DND-41 (cell line): ENCODE results near the gene NUBPL.

Source experiments
- CTCF ChIP-seq: IDR thresholded peaks from 2 replicates; pipeline ENCODE4 v1.5.1; 2012; ENCODE audit warnings: borderline replicate concordance, low read length, moderate library complexity, mild to moderate bottlenecking; ENCODE audit not compliant: poor library complexity, severe bottlenecking; ENCODE audit errors: extremely low read depth
- EZH2 ChIP-seq: IDR thresholded peaks from 3 replicates; pipeline ENCODE4 v1.6.1; 2012; ENCODE audit warnings: borderline replicate concordance, low read depth, mild to moderate bottlenecking, moderate library complexity, low read length, inconsistent platforms; ENCODE audit not compliant: severe bottlenecking

- TF ChIP-seq CTCF (no peak), EZH2 (no peak)
Measured at GRCh38 chr14:31802838-31803237, 241.6 kb downstream of the NUBPL start.
